Neural crest cell (in vitro differentiated cells): Measurements from ENCODE around the gene NCAPD3. TPM values are rescaled to one million over a fixed set of nuclear protein-coding genes. Genes with fewer than 3 reads are reported as not detected.
A peak's percentile ranks its signal among the peaks of the same experiment; 100 is the strongest.

Experiments used
- DNase-seq: peaks from one replicate; pipeline ENCODE4 v3.0.0; 2021; ENCODE audit warnings: low read depth, mixed read lengths, low spot score
- H3K27ac Mint-ChIP-seq: one replicate; pipeline ENCODE4 v1.8.0; 2021; ENCODE audit warnings: mild to moderate bottlenecking, mixed read lengths; ENCODE audit not compliant: unreplicated experiment
- H3K27me3 Mint-ChIP-seq: 2 replicates; pipeline ENCODE4 v1.8.0; 2021; ENCODE audit warnings: low read depth, mild to moderate bottlenecking, mixed read lengths
- H3K36me3 Mint-ChIP-seq: 2 replicates; pipeline ENCODE4 v1.8.0; 2021; ENCODE audit warnings: low read depth, mild to moderate bottlenecking, mixed read lengths
- H3K4me1 Mint-ChIP-seq: 2 replicates; pipeline ENCODE4 v1.8.0; 2021; ENCODE audit warnings: mixed read lengths
- H3K4me3 Mint-ChIP-seq: one replicate; pipeline ENCODE4 v1.8.0; 2021; ENCODE audit warnings: mild to moderate bottlenecking, mixed read lengths
- H3K9me3 Mint-ChIP-seq: 2 replicates; pipeline ENCODE4 v1.8.0; 2021; ENCODE audit warnings: mixed read lengths
- CTCF ChIP-seq: fragments of 200-600 bp; sonication (generic); conservative IDR thresholded peaks from 2 replicates; pipeline ENCODE4 v1.5.0; 2021; ENCODE audit warnings: antibody characterized with exemption, mild to moderate bottlenecking
- total RNA-seq: library from RNA; stranded (reverse); gene quantifications from 2 replicates; pipeline ENCODE4 v1.2.1, GENCODE V29; 2021

Gene NCAPD3
- total RNA-seq, 1 donor from 2014 or later: 53.8 TPM

- peak overlapping the region; percentile 89 for H3K27ac Mint-ChIP-seq
- TF ChIP-seq CTCF: no peak
- DNase-seq: no peak
- no peaks in the 10 kb centered on the region for H3K9me3 Mint-ChIP-seq
- peaks cover 47% of the 10 kb centered on the region for H3K4me1 Mint-ChIP-seq
- peaks cover 7% of the 10 kb centered on the region for H3K36me3 Mint-ChIP-seq
- H3K27me3 Mint-ChIP-seq: peaks cover 3% of the 10 kb centered on the region
- H3K4me3 Mint-ChIP-seq: peak overlapping the region; percentile 95
Observed at GRCh38 chr11:134223121-134223520, 646 bp downstream of the NCAPD3 start.

- peaks cover 4% of the 10 kb centered on the region for H3K4me1 Mint-ChIP-seq
- no peaks in the 10 kb centered on the region for H3K27me3 Mint-ChIP-seq
- no peak for DNase-seq
- TF ChIP-seq CTCF: no peak
- H3K27ac Mint-ChIP-seq: no peak overlapping the region
- H3K36me3 Mint-ChIP-seq: peaks cover 7% of the 10 kb centered on the region
- H3K4me3 Mint-ChIP-seq: no peak overlapping the region
- no peaks in the 10 kb centered on the region for H3K9me3 Mint-ChIP-seq
Observed at GRCh38 chr11:134216816-134217215, 7.0 kb downstream of the NCAPD3 start.

GRCh38 chr11:134215836-134216235 is 7.9 kb downstream of the NCAPD3 start:
- H3K27me3 Mint-ChIP-seq: no peaks in the 10 kb centered on the region
- no peak for DNase-seq
- no peak overlapping the region for H3K27ac Mint-ChIP-seq
- no peaks in the 10 kb centered on the region for H3K9me3 Mint-ChIP-seq
- H3K4me3 Mint-ChIP-seq: no peak overlapping the region
- no peak for TF ChIP-seq CTCF
- peaks cover 10% of the 10 kb centered on the region for H3K36me3 Mint-ChIP-seq
- peaks cover under 1% of the 10 kb centered on the region for H3K4me1 Mint-ChIP-seq

- TF ChIP-seq CTCF: peak; percentile 83
- Mint-ChIP-seq H3K36me3 (peaks cover 13% of the 10 kb centered on the region), H3K27ac (no peak overlapping the region), H3K27me3 (no peaks in the 10 kb centered on the region), H3K4me1 (peaks cover 9% of the 10 kb centered on the region), H3K9me3 (no peaks in the 10 kb centered on the region), H3K4me3 (no peak overlapping the region)
- DNase-seq: peak; percentile 57
Observed at GRCh38 chr11:134207538-134208239, 16.1 kb downstream of the NCAPD3 start.

GRCh38 chr11:134206185-134206584 is 17.6 kb downstream of the NCAPD3 start:
- Mint-ChIP-seq H3K4me1 (peaks cover 9% of the 10 kb centered on the region), H3K27ac (no peak overlapping the region), H3K9me3 (no peaks in the 10 kb centered on the region), H3K27me3 (no peaks in the 10 kb centered on the region), H3K36me3 (peaks cover 18% of the 10 kb centered on the region), H3K4me3 (no peak overlapping the region)
- no peak for TF ChIP-seq CTCF
- no peak for DNase-seq
